MCF 10A (cell line): Measurements from ENCODE around the gene CSMD2. TPM values are rescaled to one million over a fixed set of nuclear protein-coding genes. Genes with fewer than 3 reads are reported as not detected.

ENCODE experiments used
- BruUV-seq: library from RNA; stranded (reverse); fragments of 400-500 nt; replicated peaks from 2 replicates; lab custom pipeline; 2021; lab: Mats Ljungman, UMichigan
- CTCF ChIA-PET: fragments of 300-600 bp; sonication (Branson Sonifier 250); formaldehyde crosslinking; extraction: SDS; loops from one replicate; lab custom pipeline; 2021; ENCODE audit warnings: antibody characterized with exemption, inconsistent platforms; lab: Yijun Ruan, JAX
- POLR2A ChIA-PET: fragments of 300-600, 350-650 bp; sonication (Branson Sonifier 250); formaldehyde crosslinking; extraction: SDS; loops from one replicate; lab custom pipeline; 2020; ENCODE audit warnings: antibody characterized with exemption, inconsistent platforms; lab: Yijun Ruan, JAX
- DNase-seq: peaks from one replicate; pipeline ENCODE4 v3.0.0-alpha.2; 2018; ENCODE audit not compliant: unreplicated experiment
- H3K27ac Mint-ChIP-seq: one replicate; pipeline ENCODE4 v1.8.0; 2022; ENCODE audit warnings: mild to moderate bottlenecking, low read depth, mixed read lengths; ENCODE audit not compliant: unreplicated experiment
- H3K27me3 Mint-ChIP-seq: one replicate; pipeline ENCODE4 v1.8.0; 2022; ENCODE audit warnings: mixed read lengths; ENCODE audit not compliant: insufficient read depth, unreplicated experiment
- H3K36me3 Mint-ChIP-seq: one replicate; pipeline ENCODE4 v1.8.0; 2022; ENCODE audit warnings: mild to moderate bottlenecking, moderate library complexity, mixed read lengths; ENCODE audit not compliant: insufficient read depth, unreplicated experiment
- H3K4me1 Mint-ChIP-seq: one replicate; pipeline ENCODE4 v1.8.0; 2022; ENCODE audit warnings: mixed read lengths; ENCODE audit not compliant: insufficient read depth, unreplicated experiment
- H3K4me3 Mint-ChIP-seq: one replicate; pipeline ENCODE4 v1.8.0; 2022; ENCODE audit warnings: mild to moderate bottlenecking, moderate library complexity, mixed read lengths; ENCODE audit not compliant: unreplicated experiment
- H3K9me3 Mint-ChIP-seq: one replicate; pipeline ENCODE4 v1.8.0; 2022; ENCODE audit warnings: mixed read lengths; ENCODE audit not compliant: unreplicated experiment
- intact Hi-C: fragments of 100-400 bp; cut with micrococcal nuclease; formaldehyde crosslinking; loops from 2 replicates; pipeline ENCODE4 v1.14.1; 2022
- total RNA-seq: library from RNA; stranded (reverse); gene quantifications from 2 replicates; pipeline ENCODE4 v1.2.3, GENCODE V29; 2022
- TF ChIP-seq, protein P1 (sequence below): fragments of 200-600 bp; IDR thresholded peaks from one replicate; pipeline ENCODE4 v1.8.0; 2022; ENCODE audit warnings: antibody characterized with exemption, mild to moderate bottlenecking; ENCODE audit not compliant: unreplicated experiment

The CSMD2 gene
- total RNA-seq, 1 experiment from 2014 or later, result not detected

DNA sequence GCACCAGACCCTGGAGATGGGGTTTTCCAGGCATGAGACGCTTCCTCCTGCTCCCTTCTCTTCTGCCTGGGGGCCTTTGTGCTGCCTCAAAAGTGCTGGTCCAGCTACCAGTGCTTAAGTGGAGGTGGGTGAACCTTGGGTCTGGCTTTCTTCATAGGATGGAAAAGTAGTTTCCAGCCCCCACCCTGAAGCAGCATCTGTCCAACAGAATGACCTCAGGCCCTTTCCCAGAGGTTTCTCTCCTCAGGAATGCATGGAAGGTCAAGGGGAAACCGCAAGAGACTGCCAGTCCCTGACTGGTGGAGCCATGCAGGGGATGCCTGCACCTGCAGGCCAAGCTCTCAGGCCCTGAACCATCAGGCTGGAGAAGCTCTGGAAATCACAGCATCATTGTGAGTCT, 237.3 kb downstream of the CSMD2 start:
- CTCF ChIA-PET, result interaction anchor here (0.6 kb wide), 1 partner anchor 194 kb away, joined by 3 read pairs; no protein-coding TSS in a partner anchor
- TF ChIP-seq, protein P1, sequence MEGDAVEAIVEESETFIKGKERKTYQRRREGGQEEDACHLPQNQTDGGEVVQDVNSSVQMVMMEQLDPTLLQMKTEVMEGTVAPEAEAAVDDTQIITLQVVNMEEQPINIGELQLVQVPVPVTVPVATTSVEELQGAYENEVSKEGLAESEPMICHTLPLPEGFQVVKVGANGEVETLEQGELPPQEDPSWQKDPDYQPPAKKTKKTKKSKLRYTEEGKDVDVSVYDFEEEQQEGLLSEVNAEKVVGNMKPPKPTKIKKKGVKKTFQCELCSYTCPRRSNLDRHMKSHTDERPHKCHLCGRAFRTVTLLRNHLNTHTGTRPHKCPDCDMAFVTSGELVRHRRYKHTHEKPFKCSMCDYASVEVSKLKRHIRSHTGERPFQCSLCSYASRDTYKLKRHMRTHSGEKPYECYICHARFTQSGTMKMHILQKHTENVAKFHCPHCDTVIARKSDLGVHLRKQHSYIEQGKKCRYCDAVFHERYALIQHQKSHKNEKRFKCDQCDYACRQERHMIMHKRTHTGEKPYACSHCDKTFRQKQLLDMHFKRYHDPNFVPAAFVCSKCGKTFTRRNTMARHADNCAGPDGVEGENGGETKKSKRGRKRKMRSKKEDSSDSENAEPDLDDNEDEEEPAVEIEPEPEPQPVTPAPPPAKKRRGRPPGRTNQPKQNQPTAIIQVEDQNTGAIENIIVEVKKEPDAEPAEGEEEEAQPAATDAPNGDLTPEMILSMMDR, result no peak
- Mint-ChIP-seq H3K4me1 (no peaks in the 10 kb centered on the region), H3K4me3 (no peak overlapping the region), H3K27me3 (no peaks in the 10 kb centered on the region), H3K27ac (no peak overlapping the region), H3K36me3 (no peaks in the 10 kb centered on the region), H3K9me3 (peaks cover 34% of the 10 kb centered on the region)
- BruUV-seq, result no TSS peak
- intact Hi-C loops, result no loop called here
- POLR2A ChIA-PET, result no interaction called here
- no peak for DNase-seq

GRCh38 chr1:33925586-33925985, 239.4 kb downstream of the CSMD2 start:
- POLR2A ChIA-PET, result no interaction called here
- TF ChIP-seq, protein P1, result no peak
- H3K4me1 Mint-ChIP-seq, result no peaks in the 10 kb centered on the region
- CTCF ChIA-PET, result interaction anchor here (0.7 kb wide), 1 partner anchor 201 kb away, joined by 3 read pairs; no protein-coding TSS in a partner anchor
- no TSS peak for BruUV-seq
- H3K27me3 Mint-ChIP-seq, result no peaks in the 10 kb centered on the region
- no peaks in the 10 kb centered on the region for H3K36me3 Mint-ChIP-seq
- no peak for DNase-seq
- no peak overlapping the region for H3K27ac Mint-ChIP-seq
- no peak overlapping the region for H3K4me3 Mint-ChIP-seq
- intact Hi-C loops, result no loop called here
- peaks cover 20% of the 10 kb centered on the region for H3K9me3 Mint-ChIP-seq

- Mint-ChIP-seq H3K4me3 (no peak overlapping the region), H3K27me3 (no peaks in the 10 kb centered on the region), H3K36me3 (no peaks in the 10 kb centered on the region), H3K9me3 (peaks cover 48% of the 10 kb centered on the region), H3K27ac (no peak overlapping the region), H3K4me1 (no peaks in the 10 kb centered on the region)
- intact Hi-C loops, result no loop called here
- DNase-seq, result no peak
- CTCF ChIA-PET, result no interaction called here
- POLR2A ChIA-PET, result no interaction called here
- BruUV-seq, result no TSS peak
- TF ChIP-seq, protein P1, result no peak
These were observed 243.7 kb downstream of the CSMD2 start for GRCh38 chr1:33921281-33921680.

- intact Hi-C loops, result no loop called here
- no peaks in the 10 kb centered on the region for H3K4me1 Mint-ChIP-seq
- no TSS peak for BruUV-seq
- ChIA-PET POLR2A (no interaction called here), CTCF (no interaction called here)
- no peaks in the 10 kb centered on the region for H3K27me3 Mint-ChIP-seq
- no peaks in the 10 kb centered on the region for H3K36me3 Mint-ChIP-seq
- DNase-seq, result no peak
- peaks cover 34% of the 10 kb centered on the region for H3K9me3 Mint-ChIP-seq
- H3K27ac Mint-ChIP-seq, result no peak overlapping the region
- H3K4me3 Mint-ChIP-seq, result no peak overlapping the region
- TF ChIP-seq, protein P1, result no peak
These were observed 246.7 kb downstream of the CSMD2 start for GRCh38 chr1:33918368-33918767.
